DND-41 (cell line): ENCODE data around the gene TRIM7.

Experiments
- ATAC-seq: fragments of 200-7000 bp; cut with Tn5 transposase; 3 replicates; pipeline ENCODE4 v1.9.1; 2021; ENCODE audit warnings: low read depth; ENCODE audit not compliant: insufficient read depth
- DNase-seq: peaks from one replicate; pipeline ENCODE4 v3.0.0-alpha.2; 2020
- H2AFZ ChIP-seq: 2 replicates; pipeline ENCODE4 v1.6.0; 2012; ENCODE audit warnings: low read depth, low read length
- H3K27ac ChIP-seq: 2 replicates; pipeline ENCODE4 v1.5.1; 2012; ENCODE audit warnings: low read length, inconsistent platforms
- H3K27me3 ChIP-seq: fragments of 200-600 bp; sonication (generic); 2 replicates; pipeline ENCODE4 v1.6.0; 2012; ENCODE audit warnings: low read length, mild to moderate bottlenecking, inconsistent platforms; ENCODE audit not compliant: insufficient read depth, poor library complexity
- H3K36me3 ChIP-seq: 2 replicates; pipeline ENCODE4 v1.5.1; 2012; ENCODE audit warnings: low read length, inconsistent platforms; ENCODE audit not compliant: insufficient read depth
- H3K4me1 ChIP-seq: 2 replicates; pipeline ENCODE4 v1.5.1; 2012; ENCODE audit warnings: mild to moderate bottlenecking, low read length; ENCODE audit not compliant: insufficient read depth
- H3K4me2 ChIP-seq: 2 replicates; pipeline ENCODE4 v1.6.0; 2012; ENCODE audit warnings: mild to moderate bottlenecking, moderate library complexity, low read length, inconsistent platforms; ENCODE audit not compliant: insufficient read depth
- H3K4me3 ChIP-seq, 2 experiments: fragments of 200-600 bp in 1 of 2; shearing (Covaris generic) in 1 of 2; 2 replicates each; pipeline ENCODE4 v1.5.1; 2012 to 2016; ENCODE audit warnings: inconsistent platforms in 2 of 2, low read length in 2 of 2, mild to moderate bottlenecking in 2 of 2, low read depth in 1 of 2, moderate library complexity in 1 of 2
- H3K79me2 ChIP-seq: 2 replicates; pipeline ENCODE4 v1.6.0; 2012; ENCODE audit warnings: low read length, inconsistent platforms; ENCODE audit not compliant: insufficient read depth
- H3K9ac ChIP-seq: 2 replicates; pipeline ENCODE4 v1.6.0; 2012; ENCODE audit warnings: low read depth, mild to moderate bottlenecking, inconsistent platforms, low read length, moderate library complexity
- H3K9me3 ChIP-seq: 2 replicates; pipeline ENCODE4 v1.5.1; 2012; ENCODE audit warnings: low read length, moderate library complexity, mild to moderate bottlenecking, inconsistent platforms; ENCODE audit not compliant: insufficient read depth, severe bottlenecking
- H4K20me1 ChIP-seq: 2 replicates; pipeline ENCODE4 v1.6.0; 2012; ENCODE audit warnings: low read length; ENCODE audit not compliant: insufficient read depth
- EZH2 ChIP-seq: IDR thresholded peaks from 3 replicates; pipeline ENCODE4 v1.6.1; 2012; ENCODE audit warnings: borderline replicate concordance, low read depth, mild to moderate bottlenecking, moderate library complexity, low read length, inconsistent platforms; ENCODE audit not compliant: severe bottlenecking
- TF ChIP-seq, protein P1 (sequence below): IDR thresholded peaks from 2 replicates; pipeline ENCODE4 v1.5.1; 2012; ENCODE audit warnings: borderline replicate concordance, low read length, moderate library complexity, mild to moderate bottlenecking; ENCODE audit not compliant: poor library complexity, severe bottlenecking; ENCODE audit errors: extremely low read depth

TRIM7 gene

DNA sequence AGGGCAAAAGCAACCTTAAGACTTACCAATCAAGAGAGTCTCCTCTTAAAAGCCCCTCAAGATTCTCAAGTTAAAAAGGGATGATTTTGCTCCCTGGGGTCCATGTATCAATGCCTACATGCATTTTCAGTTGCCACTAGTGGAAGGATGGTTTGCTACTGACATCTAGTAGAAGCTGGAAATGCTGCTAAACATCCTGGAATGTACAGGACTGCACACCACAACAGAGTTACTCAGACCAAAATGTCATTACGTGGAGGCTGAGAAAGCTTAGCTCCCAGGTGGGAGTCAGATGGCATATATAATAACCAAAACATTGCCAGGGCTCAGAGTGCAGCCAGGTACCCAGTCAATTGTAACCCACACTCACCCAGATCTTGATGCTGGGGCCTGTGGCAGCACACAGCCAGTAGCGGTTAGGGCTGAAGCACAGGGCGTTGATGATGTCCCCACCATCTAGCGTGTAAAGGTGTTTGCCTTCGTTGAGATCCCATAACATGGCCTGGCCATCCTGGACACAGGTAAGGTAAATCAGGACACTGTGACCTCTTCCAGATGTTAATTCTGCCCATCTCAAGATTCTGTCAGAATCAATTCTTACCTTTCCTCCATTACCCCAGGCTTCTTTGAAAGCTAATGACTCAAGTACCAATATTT, 32.9 kb upstream of the TRIM7 start:
- DNase-seq (no peak), ATAC-seq (no peak)
- H3K36me3 ChIP-seq, result peaks cover 91% of the 10 kb centered on the region
- H3K4me3 ChIP-seq, result no peak overlapping the region
- no peaks in the 10 kb centered on the region for H3K27me3 ChIP-seq
- H3K79me2 ChIP-seq, result peaks cover 52% of the 10 kb centered on the region
- no peak for TF ChIP-seq EZH2
- TF ChIP-seq, protein P1, sequence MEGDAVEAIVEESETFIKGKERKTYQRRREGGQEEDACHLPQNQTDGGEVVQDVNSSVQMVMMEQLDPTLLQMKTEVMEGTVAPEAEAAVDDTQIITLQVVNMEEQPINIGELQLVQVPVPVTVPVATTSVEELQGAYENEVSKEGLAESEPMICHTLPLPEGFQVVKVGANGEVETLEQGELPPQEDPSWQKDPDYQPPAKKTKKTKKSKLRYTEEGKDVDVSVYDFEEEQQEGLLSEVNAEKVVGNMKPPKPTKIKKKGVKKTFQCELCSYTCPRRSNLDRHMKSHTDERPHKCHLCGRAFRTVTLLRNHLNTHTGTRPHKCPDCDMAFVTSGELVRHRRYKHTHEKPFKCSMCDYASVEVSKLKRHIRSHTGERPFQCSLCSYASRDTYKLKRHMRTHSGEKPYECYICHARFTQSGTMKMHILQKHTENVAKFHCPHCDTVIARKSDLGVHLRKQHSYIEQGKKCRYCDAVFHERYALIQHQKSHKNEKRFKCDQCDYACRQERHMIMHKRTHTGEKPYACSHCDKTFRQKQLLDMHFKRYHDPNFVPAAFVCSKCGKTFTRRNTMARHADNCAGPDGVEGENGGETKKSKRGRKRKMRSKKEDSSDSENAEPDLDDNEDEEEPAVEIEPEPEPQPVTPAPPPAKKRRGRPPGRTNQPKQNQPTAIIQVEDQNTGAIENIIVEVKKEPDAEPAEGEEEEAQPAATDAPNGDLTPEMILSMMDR, result no peak
- no peak overlapping the region for H3K4me2 ChIP-seq
- peaks cover 33% of the 10 kb centered on the region for H3K4me1 ChIP-seq
- no peak overlapping the region for H3K27ac ChIP-seq
- no peak overlapping the region for H2AFZ ChIP-seq
- no peaks in the 10 kb centered on the region for H3K9me3 ChIP-seq
- H4K20me1 ChIP-seq, result peaks cover 58% of the 10 kb centered on the region
- H3K9ac ChIP-seq, result no peak overlapping the region

GRCh38 chr5:181236954-181237641, 32.1 kb upstream of the TRIM7 start:
- no peaks in the 10 kb centered on the region for H3K27me3 ChIP-seq
- DNase-seq (no peak), ATAC-seq (no peak)
- TF ChIP-seq, protein P1, result no peak
- no peak for TF ChIP-seq EZH2
- H3K27ac ChIP-seq, result no peak overlapping the region
- H3K4me2 ChIP-seq, result no peak overlapping the region
- no peak overlapping the region for H3K4me3 ChIP-seq
- H3K9me3 ChIP-seq, result no peaks in the 10 kb centered on the region
- H3K36me3 ChIP-seq, result peaks cover 87% of the 10 kb centered on the region
- peaks cover 44% of the 10 kb centered on the region for H3K79me2 ChIP-seq
- peaks cover 50% of the 10 kb centered on the region for H4K20me1 ChIP-seq
- peaks cover 26% of the 10 kb centered on the region for H3K4me1 ChIP-seq
- H2AFZ ChIP-seq, result no peak overlapping the region
- H3K9ac ChIP-seq, result no peak overlapping the region

DNA sequence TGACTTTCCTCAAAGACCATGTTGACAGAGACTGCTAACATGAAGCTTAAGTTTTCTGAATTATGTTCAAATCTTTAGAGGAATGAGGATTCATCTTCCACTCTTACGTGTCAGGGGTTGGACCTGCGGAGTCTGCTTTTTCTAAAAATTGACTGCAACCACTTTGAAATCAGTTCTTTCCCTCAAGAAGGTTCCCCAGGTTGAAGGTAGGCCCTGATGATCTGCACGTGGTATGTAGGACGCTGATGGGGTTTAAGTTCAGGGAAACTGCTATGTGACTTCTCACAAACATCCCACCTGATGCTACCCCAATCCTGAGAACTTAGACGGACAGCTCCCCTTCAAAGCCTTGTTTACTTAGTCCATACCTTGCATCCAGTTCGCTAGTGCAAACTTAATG, 31.5 kb upstream of the TRIM7 start:
- Histone ChIP-seq H3K4me1 (peaks cover 20% of the 10 kb centered on the region), H3K27ac (no peak overlapping the region), H4K20me1 (peaks cover 44% of the 10 kb centered on the region), H3K9ac (no peak overlapping the region), H3K4me3 (no peak overlapping the region), H3K9me3 (no peaks in the 10 kb centered on the region), H3K36me3 (peaks cover 87% of the 10 kb centered on the region), H2AFZ (no peak overlapping the region), H3K4me2 (no peak overlapping the region), H3K27me3 (no peaks in the 10 kb centered on the region), H3K79me2 (peaks cover 38% of the 10 kb centered on the region)
- TF ChIP-seq, protein P1, result no peak
- TF ChIP-seq EZH2, result no peak
- no peak for ATAC-seq
- no peak for DNase-seq
